GM18526 (cell line): Measurements from ENCODE around the gene TDP2.

ENCODE experiments used
- POLR2A ChIP-seq: IDR thresholded peaks from 3 replicates; pipeline ENCODE4 v1.6.1; 2011; ENCODE audit not compliant: insufficient read length; ENCODE audit errors: extremely low read depth

The TDP2 gene

DNA sequence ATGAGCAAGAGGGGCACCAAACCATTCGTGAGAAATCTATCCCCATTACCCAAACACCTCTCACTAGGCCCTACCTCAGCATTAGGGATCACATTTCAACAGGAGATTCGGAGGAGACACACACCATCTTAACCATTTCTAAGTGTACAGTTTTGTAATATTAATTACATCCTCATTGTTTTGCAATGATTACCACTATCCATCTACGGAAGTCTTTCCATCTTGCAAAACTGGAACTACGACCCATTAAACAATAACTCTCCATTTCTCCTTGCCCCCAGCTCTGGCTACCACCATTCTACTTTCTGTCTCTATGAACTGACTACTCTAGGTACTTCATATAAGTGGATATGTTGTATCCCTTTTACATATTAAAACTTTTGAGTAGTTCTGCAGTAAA, 20.2 kb upstream of the TDP2 start:
- no peak for TF ChIP-seq POLR2A

DNA sequence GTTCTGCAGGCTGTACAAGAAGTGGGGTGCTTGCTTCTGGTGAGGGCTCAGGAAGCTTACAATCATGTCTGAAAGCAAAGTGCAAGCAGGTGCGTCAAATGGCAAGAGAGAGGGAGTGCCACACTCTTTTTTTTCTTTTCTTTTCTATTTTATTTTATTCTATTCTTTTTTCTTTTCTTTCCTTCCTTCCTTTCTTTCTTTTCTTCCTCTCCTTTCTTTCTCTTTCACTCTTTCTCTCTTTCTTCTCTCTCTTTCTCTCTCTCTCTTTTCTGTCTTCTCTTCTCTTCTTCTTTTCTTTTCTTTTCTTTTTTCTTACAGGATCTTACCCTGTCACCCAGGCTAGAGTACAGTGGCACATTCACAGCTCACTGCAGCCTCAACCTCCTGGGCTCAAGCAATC, 19.7 kb upstream of the TDP2 start:
- no peak for TF ChIP-seq POLR2A

DNA sequence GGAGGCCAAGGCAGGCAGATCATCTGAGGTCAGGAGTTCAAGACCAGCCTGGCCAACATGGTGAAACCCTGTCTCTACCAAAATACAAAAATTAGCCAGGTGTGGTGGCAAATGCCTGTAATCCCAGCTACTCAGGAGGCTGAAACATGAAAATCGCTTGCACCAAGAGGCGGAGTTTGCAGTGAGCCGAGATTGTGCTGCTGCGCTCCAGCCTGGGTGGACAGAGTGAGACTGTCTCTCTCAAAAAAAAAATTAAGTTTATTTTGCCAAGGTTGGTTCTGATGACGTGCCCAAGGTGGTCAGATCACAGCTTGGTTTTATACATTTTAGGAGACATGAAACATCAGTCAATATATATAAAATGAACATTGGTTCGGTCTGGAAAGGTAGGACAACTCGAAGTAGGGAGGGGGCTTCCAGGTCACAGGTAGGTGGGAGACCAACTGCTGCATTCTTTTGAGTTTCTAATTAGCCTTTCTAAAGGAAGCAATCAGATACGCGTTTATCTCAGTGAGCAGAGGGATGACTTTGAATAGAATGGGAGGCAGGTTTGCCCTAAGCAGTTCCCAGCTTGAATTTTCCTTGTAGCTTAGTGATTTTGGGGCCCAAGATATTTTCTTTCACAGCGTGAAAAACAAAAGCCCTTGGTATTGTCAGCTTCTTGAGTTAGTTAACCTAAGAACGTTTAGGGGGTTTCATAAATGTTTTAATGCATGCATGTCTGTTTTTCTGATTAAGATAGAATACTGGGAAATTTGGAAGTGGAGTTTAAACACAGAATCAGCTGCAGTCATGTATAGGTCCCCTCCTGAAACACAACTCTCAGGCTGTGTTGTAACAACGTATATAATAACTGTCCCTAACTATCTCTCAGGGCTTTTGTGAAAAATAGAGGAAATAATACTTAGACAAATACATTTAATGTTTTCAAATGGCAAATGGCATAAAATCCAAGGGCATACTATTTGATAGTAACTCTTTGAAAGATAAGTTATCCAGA, 16.9 kb upstream of the TDP2 start:
- no peak for TF ChIP-seq POLR2A

DNA sequence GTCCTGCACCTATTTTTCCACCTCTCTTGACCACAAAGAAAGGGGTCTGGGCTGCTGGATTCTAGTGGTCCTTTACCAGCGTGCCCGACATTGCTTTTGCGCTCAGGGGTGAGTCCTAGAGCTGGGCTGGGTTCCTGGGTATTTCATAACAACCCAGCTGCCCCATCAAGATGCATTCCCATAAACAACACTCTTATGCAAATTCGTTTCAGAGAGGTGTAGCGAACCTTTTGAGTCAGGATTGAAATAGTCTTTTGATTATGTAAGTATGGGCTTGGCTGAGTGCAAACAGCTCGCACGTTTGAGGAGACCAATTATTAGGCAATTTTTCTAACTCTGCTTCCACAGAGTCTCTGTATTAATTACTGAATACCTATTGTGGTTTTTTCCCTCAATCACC, 13.9 kb upstream of the TDP2 start:
- TF ChIP-seq POLR2A, result no peak

DNA sequence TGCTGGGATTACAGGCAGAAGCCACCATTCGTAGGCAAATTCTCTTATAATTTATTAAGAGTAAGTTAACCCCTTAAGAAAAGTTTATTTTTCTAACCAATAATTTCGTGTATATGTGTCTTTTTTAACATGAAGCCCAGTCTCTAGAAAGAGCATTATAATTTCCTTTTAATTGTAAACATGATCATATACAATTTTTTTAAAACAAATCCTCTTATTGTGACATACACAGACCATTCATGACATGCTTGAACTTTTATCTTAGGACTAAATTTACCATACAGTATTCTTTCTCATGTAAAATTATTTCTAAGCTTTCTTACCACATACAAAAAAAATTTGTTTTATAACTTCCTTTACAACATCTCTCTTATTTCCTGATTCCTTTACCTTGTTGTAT, 6.9 kb upstream of the TDP2 start:
- no peak for TF ChIP-seq POLR2A

DNA sequence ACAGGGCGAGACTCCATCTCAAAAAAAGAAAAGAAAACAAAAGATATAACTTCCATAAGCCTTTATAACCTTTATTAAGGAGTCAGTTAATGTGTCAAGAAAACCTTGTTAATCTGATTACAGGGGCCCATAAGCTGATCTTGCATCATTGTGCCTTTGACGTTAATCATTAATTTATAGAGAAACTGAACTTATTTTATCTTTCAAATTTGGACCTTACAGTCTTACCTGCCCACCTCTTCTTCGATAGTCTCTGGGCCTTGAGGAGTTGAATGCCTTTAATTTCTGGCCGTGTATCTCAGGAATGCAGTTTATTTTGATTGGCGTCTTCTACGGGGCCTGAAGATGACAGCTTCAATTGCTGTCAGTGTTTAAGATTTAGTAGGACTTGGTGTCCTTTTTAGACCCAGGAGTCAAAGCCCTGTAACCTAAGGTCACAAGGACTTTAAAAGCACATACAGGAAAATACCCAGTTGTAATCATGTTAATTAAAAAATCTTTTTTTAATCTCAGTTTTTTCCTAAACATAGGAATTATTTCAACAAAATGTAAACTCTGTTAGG, 6.0 kb upstream of the TDP2 start:
- no peak for TF ChIP-seq POLR2A

DNA sequence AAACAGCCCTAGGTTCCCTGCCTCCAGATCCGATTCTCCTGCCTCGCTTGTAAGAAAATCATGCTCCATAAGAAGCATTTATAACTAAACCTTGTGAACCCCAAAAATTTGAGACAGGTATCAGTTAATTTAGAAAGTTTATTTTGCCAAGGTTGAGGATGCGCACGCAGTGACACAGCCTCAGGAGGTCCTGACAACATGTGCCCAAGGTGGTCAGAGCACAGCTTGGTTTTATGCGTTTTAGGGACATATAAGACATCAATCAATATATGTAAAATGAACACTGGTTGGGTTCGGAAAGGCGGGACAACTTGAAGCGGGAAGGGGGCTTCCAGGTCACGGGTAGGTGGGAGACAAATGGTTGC, 2.3 kb upstream of the TDP2 start:
- no peak for TF ChIP-seq POLR2A

DNA sequence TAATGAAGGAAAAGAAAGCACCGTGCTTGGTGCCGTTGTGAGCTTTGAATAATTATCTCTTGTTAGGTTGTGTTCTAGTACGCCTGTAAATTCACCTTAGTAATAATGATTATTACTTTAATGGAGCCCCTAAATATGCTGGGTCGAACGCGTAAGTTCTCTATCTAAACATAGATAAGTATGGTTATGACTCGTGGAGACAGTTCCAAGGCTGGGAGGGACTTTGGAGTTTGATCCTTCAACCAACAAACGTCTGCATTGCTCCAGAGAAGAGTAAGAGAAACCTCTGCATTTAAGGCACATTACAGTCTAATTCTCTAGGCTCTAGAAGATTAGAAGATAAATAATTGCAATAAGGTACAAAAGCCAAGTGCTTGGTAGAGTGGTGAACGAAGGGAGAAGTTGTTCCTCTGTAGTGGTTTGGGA, 692 bp upstream of the TDP2 start:
- no peak for TF ChIP-seq POLR2A

DNA sequence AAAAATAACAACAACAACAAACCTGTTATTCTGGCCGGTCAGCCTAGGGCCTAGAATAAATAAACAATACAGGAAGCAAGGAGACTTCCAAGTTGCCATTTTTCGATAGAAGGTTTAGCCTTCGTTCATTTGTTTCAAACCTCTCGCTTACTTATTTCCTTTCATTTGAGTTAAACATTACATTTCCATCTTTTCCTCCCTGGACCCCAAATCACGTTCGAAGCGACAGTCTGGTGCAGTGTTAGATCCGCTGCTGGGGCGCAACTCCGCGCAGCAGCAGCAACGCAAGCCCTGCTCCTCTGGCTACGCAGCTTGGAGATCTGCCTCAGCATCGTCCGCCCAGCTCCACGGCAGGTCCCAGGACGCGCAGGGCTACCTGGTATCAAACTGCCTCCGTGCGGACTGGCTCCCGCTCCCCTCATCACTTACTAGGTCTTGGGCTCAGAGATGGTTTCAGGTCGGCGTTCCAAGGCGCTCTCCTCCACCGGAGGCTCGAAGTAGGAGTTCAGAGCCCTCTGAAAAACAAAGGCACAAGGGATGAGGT, 530 bp downstream of the TDP2 start:
- no peak for TF ChIP-seq POLR2A

DNA sequence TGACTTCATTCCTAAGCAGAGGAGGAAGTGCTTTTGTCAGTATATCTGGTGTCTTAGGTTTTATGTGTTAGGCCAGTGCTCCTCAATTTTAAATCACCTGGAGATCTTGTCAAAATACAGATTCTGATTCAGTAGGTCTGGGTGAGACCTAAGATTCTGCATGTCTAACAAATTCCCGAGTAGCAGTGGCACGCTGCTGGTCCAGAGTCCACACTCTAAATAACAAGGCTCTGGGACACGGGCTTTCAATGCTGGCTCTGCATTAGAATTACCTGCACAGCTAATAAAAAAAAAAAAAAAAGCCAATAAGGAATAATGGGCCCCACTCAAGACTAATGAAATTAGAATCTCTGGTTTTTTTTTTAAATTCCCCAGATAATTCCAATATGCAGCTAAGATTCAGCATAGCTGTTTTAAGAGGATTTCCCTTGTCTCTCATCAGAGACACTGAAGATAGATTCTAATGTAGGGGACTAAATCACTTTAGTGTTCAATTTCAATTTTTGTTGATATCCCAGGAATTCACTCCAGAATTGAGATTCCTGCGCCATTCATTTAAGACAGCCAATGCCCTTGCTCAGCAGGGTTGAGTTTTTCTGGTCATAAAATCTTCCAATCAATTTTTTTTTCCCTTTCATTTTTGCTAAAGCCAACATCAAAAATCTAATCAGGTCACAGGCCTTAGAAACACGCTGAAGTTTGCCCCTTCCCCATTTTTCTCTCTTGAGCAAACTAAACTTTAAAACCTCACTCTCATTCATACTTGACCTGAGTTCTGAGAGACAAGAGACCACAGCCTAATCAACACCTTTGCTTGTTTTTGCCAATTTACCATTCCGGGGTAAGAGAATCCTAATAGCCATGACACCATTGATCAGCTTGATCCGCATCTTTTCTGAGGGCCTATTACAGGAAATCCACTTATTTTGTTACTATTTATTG, 2.4 kb downstream of the TDP2 start:
- no peak for TF ChIP-seq POLR2A

DNA sequence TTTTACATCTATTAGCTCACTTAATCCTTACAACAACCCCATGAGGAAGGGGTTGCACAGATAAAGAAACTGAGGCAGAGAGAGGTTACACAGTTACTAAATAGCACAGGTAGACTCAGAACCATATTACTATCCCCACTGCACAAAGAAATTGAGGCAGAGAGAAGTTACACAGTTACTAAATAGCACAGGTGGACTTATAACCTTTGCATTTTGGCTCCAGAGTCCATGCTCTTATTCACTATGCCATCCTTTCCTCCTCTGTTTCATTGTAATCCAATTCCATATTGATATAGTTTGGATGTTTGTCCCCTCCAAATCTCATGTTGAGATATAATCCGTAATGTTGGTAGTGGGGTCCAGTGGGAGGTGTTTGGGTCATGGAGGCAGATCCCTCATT, 3.5 kb downstream of the TDP2 start:
- no peak for TF ChIP-seq POLR2A

DNA sequence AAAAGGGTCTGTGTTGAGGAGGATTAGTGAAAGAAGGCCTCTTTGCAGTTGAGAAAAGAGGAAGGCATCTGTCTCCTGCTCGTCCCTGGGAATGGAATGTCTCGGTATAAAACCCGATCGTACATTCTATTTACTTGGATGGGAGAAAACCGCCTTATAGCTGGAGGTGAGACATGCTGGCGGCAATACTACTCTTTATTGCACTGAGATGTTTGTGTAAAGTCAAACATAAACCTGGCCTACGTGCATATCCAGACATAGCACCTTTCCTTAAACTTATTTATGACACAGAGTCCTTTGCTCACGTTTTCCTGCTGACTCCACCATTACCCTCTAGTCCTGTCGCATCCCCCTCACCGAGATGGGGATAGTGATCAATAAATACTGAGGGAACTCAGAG, 4.5 kb downstream of the TDP2 start:
- no peak for TF ChIP-seq POLR2A

DNA sequence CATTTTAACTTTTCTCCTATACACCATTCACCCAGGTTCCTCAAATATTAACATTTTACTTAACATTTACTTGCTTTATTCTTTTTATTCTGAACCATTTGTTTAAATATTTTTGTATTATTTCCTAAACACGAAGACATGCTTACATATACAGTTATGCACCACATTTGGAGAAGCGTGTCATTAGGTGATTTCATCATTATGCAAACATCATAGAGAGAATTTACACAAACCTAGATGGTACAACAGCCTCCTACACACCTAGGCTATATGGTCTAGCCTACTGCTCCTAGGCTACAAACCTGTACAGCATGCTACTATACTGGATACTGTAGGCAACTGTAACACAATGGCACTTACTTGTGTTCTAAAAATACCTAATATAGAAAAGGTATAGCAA, 6.6 kb downstream of the TDP2 start:
- TF ChIP-seq POLR2A, result no peak

DNA sequence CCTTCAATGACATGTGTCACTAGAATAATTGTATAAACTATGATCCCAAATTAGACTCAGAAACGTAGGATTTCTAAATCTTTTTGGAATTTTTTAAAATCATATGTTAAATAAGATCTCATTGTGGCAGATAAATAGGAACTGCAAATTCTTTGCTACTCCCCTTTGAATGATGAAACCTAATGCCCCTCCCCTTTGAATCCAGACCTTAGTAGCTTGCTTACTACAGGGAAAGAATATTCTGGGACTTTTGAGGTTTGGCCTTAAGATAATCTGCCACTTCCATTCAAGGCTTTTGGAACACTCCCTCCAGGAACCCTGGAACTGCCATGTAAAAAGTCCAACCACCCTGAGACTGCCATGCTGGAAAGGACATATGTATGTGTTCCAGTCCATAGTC, 7.1 kb downstream of the TDP2 start:
- TF ChIP-seq POLR2A, result no peak
